Activated CD8-positive, alpha-beta memory T cell treated with anti-CD3 and anti-CD28 coated beads for 48 hours (primary cell): Measurements from ENCODE around the gene TMEM59.
"Not testable (repeated sequence)": the region's sequence is repeated elsewhere in the genome, so short reads cannot be mapped to it uniquely, and the experiment has no call there.

ENCODE experiments used
- DNase-seq, 3 experiments: peaks; one replicate each; pipeline ENCODE4 v3.0.0-alpha.2; 2020; ENCODE audit warnings: low read depth in 2 of 3, low spot score in 2 of 3

Gene TMEM59

GRCh38 chr1:54013393-54014008 is 39.5 kb downstream of the TMEM59 start:
- DNase-seq, result no peak

DNA sequence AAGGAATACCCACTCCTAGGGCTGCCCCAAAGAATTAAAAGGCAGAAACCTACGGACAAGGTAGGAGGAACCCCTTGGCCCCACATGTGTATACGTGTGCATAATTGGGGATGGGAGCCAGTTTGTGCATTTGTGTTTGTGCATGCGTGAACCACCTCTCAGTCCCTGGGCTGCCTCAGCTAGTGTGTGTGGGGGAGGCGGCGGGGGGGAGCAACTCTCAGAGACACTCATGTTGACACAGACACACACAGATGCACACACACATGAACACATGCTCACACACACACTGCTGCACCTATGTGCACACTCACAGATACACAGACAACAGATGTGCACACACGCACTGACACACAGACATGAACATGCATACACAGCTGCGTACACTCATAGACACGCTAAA is 40.1 kb downstream of the TMEM59 start:
- no peak for DNase-seq

- DNase-seq, result no peak
Observed at GRCh38 chr1:54012008-54012325, 41.0 kb downstream of the TMEM59 start.

DNA sequence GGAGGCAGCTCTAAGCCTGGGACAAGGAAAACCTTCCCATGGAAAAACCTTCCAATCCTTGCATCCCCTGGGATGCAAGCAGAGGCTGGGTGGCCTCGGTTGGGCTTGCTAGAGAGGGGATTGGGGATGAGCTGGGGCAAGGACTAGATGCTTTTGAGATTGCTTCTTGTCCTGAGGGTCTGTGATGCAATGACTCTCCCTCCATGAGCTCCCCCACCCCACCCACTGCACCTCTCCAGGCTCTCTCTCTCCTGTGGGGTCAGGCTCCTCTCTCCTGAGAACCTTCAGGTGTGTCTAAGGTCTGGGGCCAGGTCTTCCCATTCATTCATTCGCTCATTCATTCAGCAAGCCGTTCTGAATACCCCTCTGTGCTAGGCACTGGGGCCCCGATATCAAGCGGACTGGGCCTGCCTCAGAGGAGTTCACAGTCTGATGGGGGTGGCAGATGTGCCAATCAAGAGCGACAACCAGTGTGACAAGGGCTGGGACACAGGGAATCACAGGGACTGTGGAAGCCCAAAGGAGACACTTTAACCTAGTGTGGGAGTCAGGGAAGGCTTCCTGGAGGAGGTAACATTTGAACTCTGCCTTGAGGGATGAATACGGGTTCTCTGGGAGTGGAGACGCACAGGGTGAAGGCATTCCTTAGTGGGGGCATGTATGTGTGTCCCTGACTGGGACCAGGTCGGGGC is 41.5 kb downstream of the TMEM59 start:
- DNase-seq, result no peak

- no peak for DNase-seq
Observed at GRCh38 chr1:54010415-54011117, 42.4 kb downstream of the TMEM59 start.

DNA sequence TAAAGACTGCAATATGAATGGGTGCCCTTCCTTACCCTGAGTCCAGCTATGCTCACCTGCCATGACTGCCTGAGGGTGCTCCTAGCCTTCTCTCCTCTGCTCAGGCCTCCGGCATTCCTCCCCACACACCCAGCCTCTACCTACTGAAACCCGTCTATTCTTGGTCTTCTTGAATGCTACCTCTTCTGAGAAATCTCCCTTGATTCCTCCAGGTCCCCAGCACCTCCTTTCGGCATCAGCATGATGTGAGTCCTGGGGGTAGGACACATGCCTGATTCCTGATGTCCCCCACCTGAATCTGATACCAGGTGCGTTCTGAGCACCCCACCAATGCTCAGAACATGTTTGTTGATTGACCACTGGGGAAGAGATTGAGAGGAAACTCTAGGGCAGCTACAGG is 43.6 kb downstream of the TMEM59 start:
- DNase-seq, result no peak

GRCh38 chr1:54008876-54009275 is 44.1 kb downstream of the TMEM59 start:
- no peak for DNase-seq

- no peak for DNase-seq
Observed at GRCh38 chr1:54007613-54008012, 45.4 kb downstream of the TMEM59 start.

- DNase-seq, result no peak
Observed at GRCh38 chr1:54006508-54006907, 46.5 kb downstream of the TMEM59 start.

DNA sequence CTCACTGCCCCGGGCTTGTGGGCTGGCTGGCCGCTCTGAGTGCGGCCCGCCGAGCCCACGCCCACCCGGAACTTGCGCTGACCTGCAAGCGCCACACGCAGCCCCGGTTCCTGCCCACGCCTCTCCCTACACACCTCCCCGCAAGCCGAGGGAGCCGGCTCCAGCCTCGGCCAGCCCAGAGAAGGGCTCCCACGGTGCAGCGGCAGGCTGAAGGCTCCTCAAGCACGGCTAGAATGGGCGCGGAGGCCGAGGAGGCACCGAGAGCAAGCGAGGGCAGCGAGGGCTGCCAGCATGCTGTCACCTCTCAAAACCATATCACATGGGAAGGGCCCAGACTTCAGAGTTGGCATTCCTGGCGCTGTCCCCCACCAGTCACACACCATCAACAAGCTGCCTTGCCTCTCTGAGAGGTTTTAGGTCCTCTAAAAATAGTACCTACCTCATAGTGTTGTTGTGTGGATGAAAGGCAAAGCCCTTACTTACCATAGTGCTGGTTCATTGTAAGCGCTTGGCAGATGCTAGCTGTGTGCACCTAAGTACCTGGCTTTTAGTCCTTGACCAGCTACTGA is 48.4 kb downstream of the TMEM59 start:
- no peak for DNase-seq

GRCh38 chr1:54003750-54004480 is 49.1 kb downstream of the TMEM59 start:
- not testable (repeated sequence) for DNase-seq

GRCh38 chr1:54003249-54003646 is 49.8 kb downstream of the TMEM59 start:
- DNase-seq, result no peak

GRCh38 chr1:54002544-54003248 is 50.3 kb downstream of the TMEM59 start:
- DNase-seq, result no peak

- no peak for DNase-seq
Observed at GRCh38 chr1:54001591-54001990, 51.4 kb downstream of the TMEM59 start.

DNA sequence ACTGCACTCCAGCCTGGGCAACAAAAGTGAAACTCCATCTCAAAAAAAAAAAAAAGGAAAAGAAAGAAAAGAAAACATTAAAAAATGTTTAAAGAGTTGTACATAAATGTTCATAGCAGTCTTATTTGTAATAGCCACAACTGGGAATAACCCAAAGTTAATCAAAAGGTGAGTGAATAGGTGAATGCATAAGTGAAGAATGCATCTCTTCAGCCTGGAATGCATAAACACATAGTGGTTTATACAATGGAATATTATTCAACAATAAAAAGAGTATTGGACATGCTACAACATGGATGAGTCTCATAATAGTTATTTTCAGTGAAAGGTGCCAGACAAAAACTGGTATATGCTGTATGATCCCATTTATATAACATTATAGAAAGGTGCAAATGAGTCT is 53.1 kb downstream of the TMEM59 start:
- DNase-seq, result no peak

- DNase-seq, result no peak
Observed at GRCh38 chr1:53998223-53998622, 54.8 kb downstream of the TMEM59 start.

- no peak for DNase-seq
Observed at GRCh38 chr1:53995683-53996082, 57.3 kb downstream of the TMEM59 start.

DNA sequence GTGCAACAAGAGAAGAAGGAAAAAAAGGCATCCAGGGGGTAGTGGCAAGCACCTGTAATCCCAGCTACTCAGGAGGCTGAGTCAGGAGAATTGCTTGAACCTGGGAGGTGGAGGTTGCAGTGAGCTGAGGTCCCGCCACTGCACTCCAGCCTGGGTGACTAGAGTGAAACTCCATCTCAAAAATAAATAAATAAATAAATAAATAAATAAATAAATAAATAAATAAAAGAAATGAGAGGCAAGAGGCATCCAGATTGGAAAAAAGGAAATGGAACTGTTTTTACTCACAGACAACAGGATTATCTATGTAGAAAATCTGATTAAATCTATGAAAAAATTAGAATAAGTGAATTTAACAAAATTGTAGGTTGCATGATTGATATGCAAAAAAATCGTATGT is 58.5 kb downstream of the TMEM59 start:
- not testable (repeated sequence) for DNase-seq

DNA sequence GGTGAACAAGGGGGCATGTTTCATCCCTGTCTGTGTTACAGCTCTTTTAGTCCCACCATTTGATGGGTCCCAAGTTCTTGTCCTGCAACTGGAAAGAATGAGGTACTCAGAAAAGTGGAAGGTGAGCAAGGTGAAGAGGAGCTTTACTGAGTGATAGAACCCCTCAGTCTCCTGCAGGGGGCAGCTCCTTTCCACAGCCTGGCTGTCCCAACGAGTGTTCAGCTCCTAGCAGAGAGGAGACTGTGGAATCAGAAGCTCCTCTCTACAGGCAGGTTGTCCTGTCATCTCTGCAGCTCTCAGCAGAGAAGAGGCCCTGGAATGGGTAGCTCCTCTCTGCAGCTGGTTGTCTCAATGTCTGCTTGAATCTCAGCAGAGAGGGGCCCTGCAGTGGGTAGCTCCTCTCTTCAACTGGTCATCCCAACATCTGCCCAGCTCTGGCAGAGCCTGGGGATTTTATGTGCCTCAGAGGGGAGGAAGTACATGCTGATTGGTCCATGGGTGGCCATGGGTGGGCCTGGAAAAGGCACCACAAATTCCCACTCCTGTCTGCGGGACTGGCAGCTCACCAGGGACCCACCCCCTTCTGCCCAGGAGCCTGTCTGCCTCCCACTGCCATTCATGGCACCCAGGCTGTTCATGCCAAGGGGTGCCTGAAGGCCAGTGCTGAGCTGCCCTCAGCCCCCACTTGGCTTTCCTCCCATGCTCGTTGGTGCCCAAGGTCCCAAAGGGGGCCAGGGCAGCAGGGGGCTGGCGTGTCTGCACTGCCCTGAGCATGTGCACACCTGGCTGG is 60.7 kb downstream of the TMEM59 start:
- DNase-seq, result no peak

GRCh38 chr1:53987880-53988279 is 65.1 kb downstream of the TMEM59 start:
- DNase-seq, result no peak
